Adrenal gland (tissue), 5 donors: ENCODE measurements around the gene HRH2.

Source experiments
- CTCF ChIP-seq, 6 experiments: fragments of 450-650 bp in 4 of 6; fragments of 200-600 bp in 2 of 6; sonication (generic) in 1 of 6; IDR thresholded peaks; 1 replicate in 5 of 6; 2 replicates in 1 of 6; pipeline versions ENCODE4 v1.5.1 to v1.8.0; 2016 to 2021; ENCODE audit warnings: antibody characterized with exemption in 6 of 6, mild to moderate bottlenecking in 2 of 6, moderate library complexity in 1 of 6
- POLR2A ChIP-seq, 2 donors: fragments of 450-650 bp; IDR thresholded peaks; one replicate each; pipeline ENCODE4 v1.6.1; 2017; ENCODE audit warnings: antibody characterized with exemption in 2 of 2, mild to moderate bottlenecking in 2 of 2, moderate library complexity in 1 of 2
- donor health status: DM: no; HTN: no; CAD: no.

DNA sequence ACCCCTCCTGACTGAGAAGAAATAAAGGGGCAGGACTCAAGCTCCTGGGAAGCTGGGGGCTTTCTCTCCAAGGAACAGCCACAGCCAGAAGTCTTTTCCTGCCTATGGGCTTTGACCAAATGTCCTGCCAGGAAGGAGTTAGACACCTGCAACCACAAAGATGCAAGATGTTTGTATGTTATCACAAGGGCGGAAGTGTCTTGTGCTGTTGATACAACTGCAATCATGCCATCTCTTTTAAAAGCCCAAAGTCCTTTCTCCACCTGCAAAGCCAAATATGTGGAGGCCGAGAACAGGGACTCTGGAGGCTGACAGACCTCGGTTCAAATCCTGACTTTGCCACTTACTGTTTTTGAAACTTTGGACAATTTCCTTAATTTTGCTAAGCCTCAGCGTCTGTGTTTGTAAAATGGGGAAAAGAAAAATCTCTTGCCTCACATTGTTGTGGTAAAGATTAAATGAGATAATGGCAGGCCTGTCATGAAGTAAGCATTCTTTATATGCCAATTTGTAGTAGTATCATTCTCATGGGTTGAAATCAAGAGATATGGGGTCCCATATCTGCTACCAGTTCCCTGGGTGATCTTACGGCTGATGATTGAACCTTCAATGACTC lies 17.0 kb downstream of the HRH2 start:
- no peak for TF ChIP-seq CTCF (IDR thresholded peaks at IDR 0.05)
- no peak for TF ChIP-seq POLR2A (IDR thresholded peaks at IDR 0.05)
